ENCODE results near the gene TBC1D4.
"Not testable (repeated sequence)": the region's sequence is repeated elsewhere in the genome, so short reads cannot be mapped to it uniquely, and the experiment has no call there.

TBC1D4 gene

GRCh38 chr13:75363371-75363770, 118.6 kb downstream of the TBC1D4 start:
- no peak for DNase-seq

DNA sequence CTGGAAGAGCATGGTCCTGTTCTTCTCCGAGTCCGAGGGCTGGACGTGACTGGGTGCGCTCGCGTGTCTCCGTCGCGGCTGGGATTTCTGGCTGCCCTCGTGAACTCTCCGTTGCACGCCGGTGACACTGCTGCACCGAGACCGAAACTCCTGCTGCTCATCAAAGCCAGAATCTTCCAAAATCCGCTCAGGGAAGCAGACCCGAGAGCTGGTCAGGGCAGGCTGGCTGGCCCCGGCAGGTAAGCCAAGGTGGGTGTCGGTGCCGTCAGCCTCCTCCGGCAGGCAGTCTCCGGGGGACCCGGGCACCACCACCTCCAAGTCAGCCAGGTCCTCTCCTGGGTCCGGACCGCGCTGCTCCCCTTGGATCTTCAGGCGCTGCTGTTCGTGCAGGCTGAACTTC, 119.9 kb downstream of the TBC1D4 start:
- no peak for DNase-seq

GRCh38 chr13:75360170-75360569, 121.8 kb downstream of the TBC1D4 start:
- DNase-seq, result no peak

DNA sequence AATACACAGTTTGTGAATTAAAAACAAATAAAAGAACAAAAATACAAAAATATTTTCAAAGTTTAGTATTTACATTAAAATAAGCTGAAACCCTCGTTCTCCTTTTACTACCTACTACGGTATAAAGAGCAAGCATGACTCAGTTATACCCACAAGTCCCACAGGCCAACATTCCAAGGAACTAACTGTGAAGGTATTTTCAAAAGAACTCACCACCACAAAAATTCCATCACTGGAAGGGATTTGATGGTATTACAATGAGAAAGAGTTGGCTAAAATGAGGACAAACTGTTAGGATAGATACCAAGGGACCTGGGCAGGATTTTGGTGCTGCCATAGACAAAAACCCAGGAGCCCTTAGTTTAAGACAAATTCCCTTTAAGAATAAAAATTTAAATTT, 122.7 kb downstream of the TBC1D4 start:
- no peak for DNase-seq

GRCh38 chr13:75357576-75358289, 124.2 kb downstream of the TBC1D4 start:
- no peak for DNase-seq

DNA sequence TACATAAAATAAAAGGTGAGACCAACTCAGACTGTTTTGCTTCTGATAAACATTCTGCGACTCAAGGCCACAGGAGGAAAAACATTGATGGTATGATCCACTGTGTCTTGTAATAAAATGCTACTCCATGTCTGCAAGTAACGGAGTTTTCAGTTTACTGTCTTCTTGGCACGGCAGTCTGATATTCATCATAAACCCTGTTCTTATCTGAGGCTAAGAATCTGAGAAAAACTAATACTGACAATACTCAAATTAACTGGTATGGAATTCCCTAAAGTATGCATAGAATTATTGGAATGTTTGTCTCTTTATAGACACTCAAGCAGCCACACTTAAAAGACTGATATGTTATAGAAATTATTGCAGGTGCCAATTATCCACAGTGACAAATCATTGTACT, 125.5 kb downstream of the TBC1D4 start:
- DNase-seq, result no peak

GRCh38 chr13:75355609-75356008, 126.4 kb downstream of the TBC1D4 start:
- no peak for DNase-seq

- DNase-seq, result no peak
These were observed 128.2 kb downstream of the TBC1D4 start for GRCh38 chr13:75353781-75354193.

- DNase-seq, result no peak
These were observed 129.2 kb downstream of the TBC1D4 start for GRCh38 chr13:75352641-75353327.

DNA sequence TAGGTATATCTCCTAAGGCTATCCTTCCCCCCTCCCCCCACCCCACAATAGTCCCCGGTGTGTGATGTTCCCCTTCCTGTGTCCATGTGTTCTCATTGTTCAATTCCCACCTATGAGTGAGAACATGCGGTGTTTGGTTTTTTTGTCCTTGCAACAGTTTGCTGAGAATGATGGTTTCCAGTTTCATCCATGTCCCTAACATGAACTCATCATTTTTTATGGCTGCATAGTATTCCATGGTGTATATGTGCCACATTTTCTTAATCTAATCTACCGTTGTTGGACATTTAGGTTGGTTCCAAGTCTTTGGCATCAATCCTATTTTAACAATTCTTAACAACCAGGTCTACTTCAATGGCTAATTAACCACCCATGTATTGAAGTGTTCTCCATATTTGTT, 130.4 kb downstream of the TBC1D4 start:
- DNase-seq, result not testable (repeated sequence)

- DNase-seq, result no peak
These were observed 134.0 kb downstream of the TBC1D4 start for GRCh38 chr13:75347925-75348324.

DNA sequence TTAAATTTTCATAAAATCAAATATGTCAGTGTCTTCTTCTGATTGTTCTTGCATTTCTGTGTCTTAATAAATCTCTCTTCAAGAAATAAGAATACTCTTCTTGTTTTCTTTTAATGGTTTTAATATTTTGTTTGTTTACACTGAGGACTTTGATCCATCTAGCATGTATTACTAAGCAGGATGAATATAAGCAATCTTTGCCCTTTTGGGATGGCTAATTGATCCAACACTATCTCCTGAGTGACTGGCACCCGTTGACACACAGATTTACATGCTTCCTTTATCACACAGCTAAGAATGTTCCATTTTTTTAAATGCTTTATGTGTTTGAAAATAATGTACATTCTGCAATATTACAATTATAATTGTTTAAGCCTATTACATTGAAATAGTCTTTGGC, 134.5 kb downstream of the TBC1D4 start:
- no peak for DNase-seq

GRCh38 chr13:75345193-75345592, 136.8 kb downstream of the TBC1D4 start:
- DNase-seq, result no peak

- DNase-seq, result no peak
These were observed 140.9 kb downstream of the TBC1D4 start for GRCh38 chr13:75341028-75341427.

GRCh38 chr13:75339635-75340374, 142.2 kb downstream of the TBC1D4 start:
- no peak for DNase-seq

GRCh38 chr13:75334634-75335447, 147.1 kb downstream of the TBC1D4 start:
- DNase-seq, result no peak

DNA sequence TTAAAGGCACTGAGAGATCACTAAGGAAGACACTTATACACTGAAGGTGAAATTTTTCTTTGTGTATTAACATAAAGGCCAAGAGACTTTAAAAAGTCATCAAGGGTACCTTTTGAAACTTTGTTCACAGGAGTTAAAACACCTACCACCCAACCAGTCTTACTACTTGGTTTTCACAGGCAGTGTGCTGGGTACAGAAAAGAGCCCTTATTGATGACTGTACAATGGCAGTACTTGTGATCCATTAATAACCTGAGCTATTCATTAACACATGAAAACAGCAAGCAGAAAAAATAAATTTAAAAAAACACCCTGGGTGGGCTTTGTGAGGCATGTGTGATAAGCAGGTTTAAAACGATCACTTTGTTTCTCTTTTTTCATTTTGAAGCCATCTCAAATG, 148.9 kb downstream of the TBC1D4 start:
- DNase-seq, result no peak

DNA sequence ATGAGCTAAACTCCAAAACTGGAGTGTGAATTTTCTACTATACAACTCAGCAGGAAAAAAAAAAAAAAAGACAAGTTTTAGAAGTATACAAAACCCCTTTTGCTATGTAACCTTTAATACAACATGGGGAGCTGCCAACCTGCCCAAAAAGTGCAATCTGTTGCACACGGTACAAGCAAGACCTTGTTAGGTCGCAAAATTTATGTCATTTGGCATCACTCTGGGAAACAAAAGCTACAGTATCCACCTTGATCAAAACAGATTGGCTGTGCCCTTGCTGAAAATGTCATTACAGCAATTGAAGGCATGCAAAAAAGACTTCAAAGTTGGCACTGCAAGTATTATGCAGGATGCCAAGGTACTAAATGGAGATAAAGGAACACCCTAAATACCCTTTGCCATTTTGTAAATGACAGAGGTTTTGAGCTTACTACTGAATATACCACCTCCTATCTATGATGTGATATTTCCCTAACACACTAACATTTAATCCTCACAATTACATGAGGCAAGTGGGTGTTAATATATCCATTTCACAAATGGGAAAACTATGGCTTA, 150.1 kb downstream of the TBC1D4 start:
- DNase-seq, result no peak

DNA sequence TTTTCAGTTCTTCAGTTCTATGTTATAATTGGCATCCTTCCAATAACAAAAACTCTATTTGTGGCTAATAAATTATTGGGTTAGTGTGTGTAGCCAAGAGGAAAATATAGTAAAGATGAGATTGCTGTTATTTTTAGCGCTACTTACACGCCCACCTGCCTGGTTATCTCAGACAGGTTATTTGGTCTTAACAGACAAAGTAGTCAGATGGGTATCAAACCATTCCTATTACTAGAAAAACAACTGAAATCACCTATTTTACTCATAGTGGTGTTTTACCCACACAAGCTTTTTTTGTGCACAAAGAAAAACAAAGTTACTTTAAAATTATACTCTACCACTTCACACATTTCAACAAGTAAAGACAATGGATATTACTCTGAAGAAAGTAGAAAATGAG, 151.2 kb downstream of the TBC1D4 start:
- DNase-seq, result no peak

GRCh38 chr13:75329723-75330122, 152.2 kb downstream of the TBC1D4 start:
- DNase-seq, result no peak

DNA sequence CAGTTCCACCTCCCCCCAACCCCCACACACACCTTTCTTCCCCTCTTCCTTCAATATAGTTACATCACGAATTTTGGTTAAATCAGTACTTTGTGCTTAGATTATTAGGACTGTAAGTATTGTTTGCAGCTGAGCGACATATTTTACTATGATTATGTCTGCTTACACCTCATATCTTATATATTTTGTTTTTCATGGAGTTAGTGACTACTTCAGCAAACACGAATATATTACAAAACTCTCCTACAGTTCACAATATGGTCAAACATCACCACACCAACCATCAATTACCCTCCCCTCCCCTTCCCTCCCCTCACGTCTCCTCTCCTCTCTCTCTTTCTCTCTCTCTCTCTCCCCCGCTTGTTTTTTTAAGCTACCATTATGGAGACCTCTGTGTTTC, 152.9 kb downstream of the TBC1D4 start:
- DNase-seq, result no peak

GRCh38 chr13:75327135-75327510, 154.8 kb downstream of the TBC1D4 start:
- no peak for DNase-seq

Data from hypothalamus (tissue), 51 donors.